GM13977 (cell line): ENCODE measurements around the gene SMCP.

Experiments
- DNase-seq: peaks from one replicate; pipeline ENCODE4 v3.0.0; 2012; ENCODE audit warnings: low spot score
- CTCF ChIP-seq: IDR thresholded peaks from 2 replicates; pipeline ENCODE4 v1.5.1; 2012; ENCODE audit warnings: mild to moderate bottlenecking, control low read depth; ENCODE audit not compliant: insufficient read depth; ENCODE audit errors: extremely low read depth, missing control alignments
- in situ Hi-C: fragments of 300-500 bp; cut with MboI; formaldehyde crosslinking; loops from one replicate; pipeline ENCODE4 v1.12.0; 2022; ENCODE audit warnings: low sequenced_read_pairs, low pct_unique_long_range_greater_than_20kb, mixed read lengths, inconsistent platforms; ENCODE audit not compliant: unreplicated experiment

SMCP gene

DNA sequence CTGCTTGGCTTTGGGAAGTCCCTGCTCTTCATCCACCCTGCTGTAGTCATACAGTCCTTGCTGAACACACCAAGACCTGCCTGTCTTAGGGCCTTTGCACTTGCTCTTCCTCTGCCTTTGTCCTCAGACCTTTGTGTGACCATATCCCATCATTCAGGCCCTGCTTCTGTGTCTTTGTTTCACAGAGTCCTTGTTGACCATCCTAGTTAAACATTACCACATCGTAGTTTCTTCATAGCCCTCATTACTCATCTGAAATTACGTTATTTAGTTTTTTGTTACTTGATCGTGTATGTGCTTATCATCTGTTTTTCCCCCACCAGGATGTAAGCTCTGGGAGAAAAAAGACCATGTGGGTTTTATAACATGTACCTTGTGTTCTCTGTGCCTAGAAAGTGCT lies 50.5 kb downstream of the SMCP start:
- in situ Hi-C loops = loop anchor here (10.0 kb wide), 1 partner anchor 54 kb away; the partner anchor contains the start of gene SMCP
- TF ChIP-seq CTCF = no peak
- DNase-seq = no peak

- in situ Hi-C loops = no loop called here
- TF ChIP-seq CTCF = no peak
- no peak for DNase-seq
Measured at GRCh38 chr1:152932170-152932811, 54.2 kb downstream of the SMCP start.

DNA sequence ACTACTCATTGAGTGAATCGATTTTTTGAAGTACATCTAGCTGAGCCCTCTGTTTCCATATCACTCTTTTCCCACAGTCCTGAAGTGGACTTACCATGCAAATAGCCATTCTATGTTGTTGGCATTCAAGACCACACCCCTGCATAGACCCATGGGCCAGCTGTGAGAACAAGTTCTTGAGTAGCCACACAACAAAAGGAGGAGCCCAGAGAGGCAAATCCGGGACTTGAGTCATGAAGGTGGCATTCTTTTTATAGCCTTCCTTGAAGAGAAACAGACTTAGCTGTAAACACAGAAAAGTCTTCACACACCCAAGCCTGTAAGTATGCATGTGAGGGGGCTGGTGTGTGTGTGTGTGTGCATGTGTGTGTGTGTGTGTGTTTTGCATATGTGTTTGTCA lies 55.1 kb downstream of the SMCP start:
- in situ Hi-C loops = no loop called here
- no peak for DNase-seq
- TF ChIP-seq CTCF = no peak
